Activated T-cell treated with anti-CD3 and anti-CD28 coated beads, Interleukin-2, amount 50 U/mL, for 4 hours (primary cell): ENCODE data around the gene SUN1. TPM values are rescaled to one million over a fixed set of nuclear protein-coding genes. Genes with fewer than 3 reads are reported as not detected.
"Not testable (repeated sequence)": the region's sequence is repeated elsewhere in the genome, so short reads cannot be mapped to it uniquely, and the experiment has no call there.

Experiments
- ATAC-seq, 2 donors: fragments of 200-7000 bp; cut with Tn5 transposase; one replicate each; pipeline ENCODE4 v1.10.0; 2021
- DNase-seq: peaks from one replicate; pipeline ENCODE4 v3.0.0-alpha.2; 2020
- H3K27me3 Mint-ChIP-seq: one replicate; pipeline ENCODE4 v1.8.0; 2021; ENCODE audit warnings: low read depth, mixed read lengths
- H3K36me3 Mint-ChIP-seq: one replicate; pipeline ENCODE4 v1.8.0; 2022; ENCODE audit warnings: mixed read lengths; ENCODE audit not compliant: insufficient read depth
- H3K4me1 Mint-ChIP-seq: one replicate; pipeline ENCODE4 v1.8.0; 2021; ENCODE audit warnings: low read depth, mixed read lengths
- H3K4me3 Mint-ChIP-seq: one replicate; pipeline ENCODE4 v1.8.0; 2021; ENCODE audit warnings: mild to moderate bottlenecking, moderate library complexity, mixed read lengths
- H3K9me3 Mint-ChIP-seq: one replicate; pipeline ENCODE4 v1.8.0; 2021; ENCODE audit warnings: mixed read lengths
- total RNA-seq, 3 donors: library from RNA; stranded (reverse); gene quantifications; one replicate each; pipeline ENCODE4 v1.2.1, GENCODE V29; 2021

Gene SUN1
- total RNA-seq, 3 donors from 2014 or later: 61.5 to 69.1 (median 63.0) TPM

- no peak for ATAC-seq
Observed at GRCh38 chr7:918441-919113, 86.3 kb downstream of the SUN1 start.

GRCh38 chr7:919114-919442, 86.8 kb downstream of the SUN1 start:
- peaks cover 34% of the 10 kb centered on the region for H3K4me1 Mint-ChIP-seq

More at GRCh38 chr7:918441-919113, 86.3 kb downstream of the SUN1 start:
- H3K9me3 Mint-ChIP-seq: no peaks in the 10 kb centered on the region
- H3K4me3 Mint-ChIP-seq: no peak overlapping the region
- DNase-seq: no peak
- no peaks in the 10 kb centered on the region for H3K27me3 Mint-ChIP-seq
- H3K36me3 Mint-ChIP-seq: no peaks in the 10 kb centered on the region
- peaks cover 34% of the 10 kb centered on the region for H3K4me1 Mint-ChIP-seq

GRCh38 chr7:919924-920341, 87.7 kb downstream of the SUN1 start:
- Mint-ChIP-seq H3K4me1 (peaks cover 41% of the 10 kb centered on the region), H3K36me3 (no peaks in the 10 kb centered on the region), H3K27me3 (no peaks in the 10 kb centered on the region), H3K4me3 (no peak overlapping the region), H3K9me3 (no peaks in the 10 kb centered on the region)
- no peak for ATAC-seq
- no peak for DNase-seq

More at GRCh38 chr7:919114-919442, 86.8 kb downstream of the SUN1 start:
- no peaks in the 10 kb centered on the region for H3K36me3 Mint-ChIP-seq
- no peaks in the 10 kb centered on the region for H3K9me3 Mint-ChIP-seq
- no peak for DNase-seq
- ATAC-seq: no peak
- H3K27me3 Mint-ChIP-seq: no peaks in the 10 kb centered on the region
- no peak overlapping the region for H3K4me3 Mint-ChIP-seq

- Mint-ChIP-seq H3K9me3 (no peaks in the 10 kb centered on the region), H3K27me3 (no peaks in the 10 kb centered on the region), H3K4me3 (no peak overlapping the region), H3K4me1 (peaks cover 42% of the 10 kb centered on the region), H3K36me3 (no peaks in the 10 kb centered on the region)
- peak; percentile 28 for DNase-seq
- no peak for ATAC-seq
Observed at GRCh38 chr7:920351-921070, 88.2 kb downstream of the SUN1 start.

GRCh38 chr7:921071-921461, 88.8 kb downstream of the SUN1 start:
- Mint-ChIP-seq H3K36me3 (no peaks in the 10 kb centered on the region), H3K27me3 (no peaks in the 10 kb centered on the region), H3K4me3 (peak overlapping the region; percentile 31), H3K4me1 (peaks cover 43% of the 10 kb centered on the region), H3K9me3 (no peaks in the 10 kb centered on the region)
- ATAC-seq (no peak), DNase-seq (no peak)

GRCh38 chr7:921581-922333, 89.5 kb downstream of the SUN1 start:
- H3K4me3 Mint-ChIP-seq: peak overlapping the region; percentile 31
- H3K4me1 Mint-ChIP-seq: peaks cover 39% of the 10 kb centered on the region

GRCh38 chr7:922334-923107, 90.2 kb downstream of the SUN1 start:
- peak overlapping the region; percentile 77 for H3K4me3 Mint-ChIP-seq
- no peaks in the 10 kb centered on the region for H3K9me3 Mint-ChIP-seq
- H3K27me3 Mint-ChIP-seq: no peaks in the 10 kb centered on the region
- peak; percentile 53 for DNase-seq
- H3K4me1 Mint-ChIP-seq: peaks cover 42% of the 10 kb centered on the region
- H3K36me3 Mint-ChIP-seq: no peaks in the 10 kb centered on the region
- peak; percentile 3 to 5 for ATAC-seq

More at GRCh38 chr7:921581-922333, 89.5 kb downstream of the SUN1 start:
- ATAC-seq: no peak
- Mint-ChIP-seq H3K36me3 (no peaks in the 10 kb centered on the region), H3K9me3 (no peaks in the 10 kb centered on the region), H3K27me3 (no peaks in the 10 kb centered on the region)
- DNase-seq: no peak

- peaks cover 45% of the 10 kb centered on the region for H3K4me1 Mint-ChIP-seq
- H3K27me3 Mint-ChIP-seq: no peaks in the 10 kb centered on the region
- H3K4me3 Mint-ChIP-seq: peak overlapping the region; percentile 77
- H3K9me3 Mint-ChIP-seq: no peaks in the 10 kb centered on the region
- peak; percentile 89 for DNase-seq
- no peaks in the 10 kb centered on the region for H3K36me3 Mint-ChIP-seq
- ATAC-seq: peak; percentile 84 to 87
Observed at GRCh38 chr7:923108-924041, 91.1 kb downstream of the SUN1 start.

- peaks cover 51% of the 10 kb centered on the region for H3K4me1 Mint-ChIP-seq
- not testable (repeated sequence) for H3K9me3 Mint-ChIP-seq, H3K4me3 Mint-ChIP-seq
Observed at GRCh38 chr7:924042-924441, 91.8 kb downstream of the SUN1 start.

More at GRCh38 chr7:924042-924441, 91.8 kb downstream of the SUN1 start:
- DNase-seq, ATAC-seq, H3K27me3 Mint-ChIP-seq, H3K36me3 Mint-ChIP-seq: not testable (repeated sequence)

Other genes starting within 250 kb of the SUN1 start
- gene DNAAF5, start 105.8 kb upstream of the SUN1 start, total RNA-seq: 10 to 100 TPM; 52.3 to 69.3 (median 52.3) TPM
- gene PRKAR1B, start 105.2 kb upstream of the SUN1 start, total RNA-seq: 10 to 100 TPM; 38.8 to 58.6 (median 49.9) TPM
- gene GET4, start 44.1 kb downstream of the SUN1 start, total RNA-seq: 10 to 100 TPM; 47.9 to 55.3 (median 52.1) TPM
- gene ADAP1, start 122.2 kb downstream of the SUN1 start, total RNA-seq: 10 to 100 TPM; 75.0 to 79.6 (median 79.5) TPM
- gene COX19, start 143.1 kb downstream of the SUN1 start, total RNA-seq: 10 to 100 TPM; 17.5 to 19.0 (median 18.9) TPM
- gene CYP2W1, start 150.7 kb downstream of the SUN1 start, total RNA-seq: not detected
- gene GPR146, start 212.1 kb downstream of the SUN1 start, total RNA-seq: under 1 TPM in 2 of 3 donors, not detected in 1; 0.21 to 0.52 TPM